Testis (tissue), 3 donors: Measurements from ENCODE around the gene NFE2L2. TPM values are rescaled to one million over a fixed set of nuclear protein-coding genes. Genes with fewer than 3 reads are reported as not detected.
"Not testable (repeated sequence)": the region's sequence is repeated elsewhere in the genome, so short reads cannot be mapped to it uniquely, and the experiment has no call there.

Experiments used
- DNase-seq: peaks from one replicate; pipeline ENCODE4 v3.0.0-alpha.2; 2019
- H3K27ac ChIP-seq, 2 donors: fragments of 200-600 bp; sonication (generic); one replicate each; pipeline ENCODE4 v1.5.1; 2019
- H3K27me3 ChIP-seq: fragments of 200-600 bp; sonication (generic); one replicate; pipeline ENCODE4 v1.5.1; 2019
- H3K36me3 ChIP-seq: fragments of 200-600 bp; sonication (generic); one replicate; pipeline ENCODE4 v1.5.1; 2017; ENCODE audit warnings: low read depth; ENCODE audit errors: missing control alignments
- H3K4me1 ChIP-seq: fragments of 200-600 bp; sonication (generic); one replicate; pipeline ENCODE4 v1.5.1; 2019
- H3K4me3 ChIP-seq, 2 donors: fragments of 200-600 bp; sonication (generic); one replicate each; pipeline ENCODE4 v1.5.1; 2017 to 2019
- H3K9me3 ChIP-seq: fragments of 200-600 bp; sonication (generic); one replicate; pipeline ENCODE4 v1.5.1; 2017
- CTCF ChIP-seq, 3 experiments: fragments of 450-650 bp in 2 of 3; fragments of 200-600 bp in 1 of 3; sonication (generic) in 1 of 3; IDR thresholded peaks; one replicate each; pipeline ENCODE4 v1.5.1; 2016 to 2019; ENCODE audit warnings: antibody characterized with exemption in 3 of 3, mild to moderate bottlenecking in 2 of 3, moderate library complexity in 1 of 3
- POLR2A ChIP-seq: fragments of 450-650 bp; IDR thresholded peaks from one replicate; pipeline ENCODE4 v1.6.1; 2017; ENCODE audit warnings: antibody characterized with exemption, mild to moderate bottlenecking, moderate library complexity
- WGBS, 2 donors: methylation state at CpG; one replicate each; pipeline ENCODE4 v1.1.5; 2018; 5-methylcytosine and 5-hydroxymethylcytosine counted together
- intact Hi-C: fragments of 100-400 bp; cut with DNase I; formaldehyde crosslinking; loops from one replicate; pipeline ENCODE4 v1.15.1; 2023; ENCODE audit warnings: low total_unique reads
- polyA plus RNA-seq: library from polyadenylated mRNA; stranded (reverse); fragments of 350-450 nt; fragmentation: Illumina TruSeq; extraction: RNeasy Lipid Tissue Mini Kit (QIAGEN cat#74804); gene quantifications from one replicate; pipeline ENCODE4 v1.2.3, GENCODE V29; 2014; ENCODE audit warnings: low read depth, low replicate concordance; ENCODE audit not compliant: insufficient read depth
- total RNA-seq, 2 donors: library from RNA; depleted of rRNA; stranded (reverse); fragments of >200 nt; gene quantifications; one replicate each; pipeline ENCODE4 v1.2.3, GENCODE V29; 2016

The NFE2L2 gene
- total and polyA plus RNA-seq, 3 donors from 2014 or later = 72.7 to 132 (median 126) TPM

GRCh38 chr2:177232098-177232704, 32.3 kb downstream of the NFE2L2 start:
- TF ChIP-seq CTCF (IDR thresholded peaks at IDR 0.05) = no peak
- no peak for TF ChIP-seq POLR2A
- Histone ChIP-seq H3K4me3 (no peak overlapping the region), H3K27me3 (no peaks in the 10 kb centered on the region), H3K36me3 (no peaks in the 10 kb centered on the region), H3K4me1 (peaks cover 11% of the 10 kb centered on the region), H3K9me3 (no peaks in the 10 kb centered on the region), H3K27ac (no peak overlapping the region)
- intact Hi-C loops = no loop called here
- 84% methylated on average over 8 of the region's 8 CpGs for WGBS, 2 donors
- DNase-seq = no peak

- no peak overlapping the region for H3K4me3 ChIP-seq
- no peak for DNase-seq
- no peak for TF ChIP-seq CTCF (IDR thresholded peaks at IDR 0.05)
- no peak for TF ChIP-seq POLR2A
- H3K4me1 ChIP-seq = peaks cover 4% of the 10 kb centered on the region
- 88 to 90% methylated on average over 3 of the region's 3 CpGs for WGBS, 2 donors
- intact Hi-C loops = no loop called here
- H3K27me3 ChIP-seq = no peaks in the 10 kb centered on the region
- no peaks in the 10 kb centered on the region for H3K36me3 ChIP-seq
- no peak overlapping the region for H3K27ac ChIP-seq
- no peaks in the 10 kb centered on the region for H3K9me3 ChIP-seq
Observed at GRCh38 chr2:177231270-177231669, 33.3 kb downstream of the NFE2L2 start.

GRCh38 chr2:177229442-177230242, 34.9 kb downstream of the NFE2L2 start:
- no peaks in the 10 kb centered on the region for H3K9me3 ChIP-seq
- no peak for DNase-seq
- no peak overlapping the region for H3K27ac ChIP-seq
- no peaks in the 10 kb centered on the region for H3K4me1 ChIP-seq
- no peak for TF ChIP-seq CTCF (IDR thresholded peaks at IDR 0.05)
- TF ChIP-seq POLR2A = no peak
- no peak overlapping the region for H3K4me3 ChIP-seq
- intact Hi-C loops = no loop called here
- no peaks in the 10 kb centered on the region for H3K36me3 ChIP-seq
- no peaks in the 10 kb centered on the region for H3K27me3 ChIP-seq
- 72 to 84% methylated on average over 8 of the region's 8 CpGs for WGBS, 2 donors

- no peak overlapping the region for H3K4me3 ChIP-seq
- no peaks in the 10 kb centered on the region for H3K36me3 ChIP-seq
- H3K27me3 ChIP-seq = no peaks in the 10 kb centered on the region
- H3K27ac ChIP-seq = no peak overlapping the region
- intact Hi-C loops = no loop called here
- no peaks in the 10 kb centered on the region for H3K4me1 ChIP-seq
- TF ChIP-seq POLR2A (no peak), CTCF (IDR thresholded peaks at IDR 0.05) (no peak)
- DNase-seq = no peak
- 86 to 91% methylated on average over 2 of the region's 2 CpGs for WGBS, 2 donors
- H3K9me3 ChIP-seq = no peaks in the 10 kb centered on the region
Observed at GRCh38 chr2:177225965-177226360, 38.6 kb downstream of the NFE2L2 start.

GRCh38 chr2:177223436-177223835, 41.1 kb downstream of the NFE2L2 start:
- H3K4me1 ChIP-seq, H3K27me3 ChIP-seq, intact Hi-C loops, H3K9me3 ChIP-seq, H3K27ac ChIP-seq, DNase-seq, H3K4me3 ChIP-seq, H3K36me3 ChIP-seq: not testable (repeated sequence)
